H1 (cell line): ENCODE results near the gene RER1. TPM values are rescaled to one million over a fixed set of nuclear protein-coding genes. Genes with fewer than 3 reads are reported as not detected.

ENCODE experiments used
- CTCF ChIA-PET: fragments of 300-600 bp; sonication (Branson Sonifier 250); formaldehyde crosslinking; loops from one replicate; lab custom pipeline; 2021; ENCODE audit not compliant: partially characterized antibody; lab: Charles Lee
- POLR2A ChIA-PET: fragments of 300-600 bp; sonication (Branson Sonifier 250); formaldehyde crosslinking; loops from one replicate; lab custom pipeline; 2021; ENCODE audit warnings: inconsistent platforms; ENCODE audit not compliant: partially characterized antibody; lab: Charles Lee
- DNase-seq, 2 experiments: peaks; one replicate each; pipeline versions ENCODE4 v3.0.0 to v3.0.0-alpha.2; 2010 to 2022; ENCODE audit warnings: low spot score in 2 of 2, low read depth in 1 of 2, mixed read lengths in 1 of 2
- FAIRE-seq: peaks from 2 replicates; lab custom pipeline; 2011; peaks lifted over from hg19 to GRCh38; lab: Jason Lieb, UNC
- H2AFZ ChIP-seq: 2 replicates; pipeline ENCODE4 v1.8.1; 2012; ENCODE audit warnings: low read length, inconsistent platforms
- H2AK5ac ChIP-seq: 2 replicates; pipeline ENCODE4 v1.6.1; 2013; ENCODE audit warnings: low read depth, low read length
- H2BK120ac ChIP-seq: replicated peaks from 2 replicates; pipeline ENCODE3; 2013; ENCODE audit warnings: low read depth, low read length, inconsistent platforms
- H2BK12ac ChIP-seq: 2 replicates; pipeline ENCODE4 v1.6.1; 2013; ENCODE audit warnings: low read depth, low read length
- H2BK15ac ChIP-seq: 2 replicates; pipeline ENCODE4 v1.6.1; 2013; ENCODE audit warnings: low read length
- H2BK20ac ChIP-seq: 2 replicates; pipeline ENCODE4 v1.6.1; 2013; ENCODE audit warnings: low read length
- H2BK5ac ChIP-seq: 2 replicates; pipeline ENCODE4 v1.6.1; 2013; ENCODE audit warnings: low read depth, low read length
- H3K14ac ChIP-seq: 2 replicates; pipeline ENCODE4 v1.6.1; 2013; ENCODE audit warnings: inconsistent platforms; ENCODE audit not compliant: insufficient read length
- H3K18ac ChIP-seq: 2 replicates; pipeline ENCODE4 v1.6.1; 2013; ENCODE audit warnings: low read length; ENCODE audit errors: extremely low read depth
- H3K23ac ChIP-seq: 2 replicates; pipeline ENCODE4 v1.6.1; 2013; ENCODE audit warnings: inconsistent platforms; ENCODE audit not compliant: insufficient read length
- H3K23me2 ChIP-seq: 2 replicates; pipeline ENCODE4 v1.6.1; 2013; ENCODE audit warnings: low read depth, low read length
- H3K27ac ChIP-seq: 2 replicates; pipeline ENCODE4 v1.6.1; 2011; ENCODE audit warnings: low read depth, low read length, inconsistent platforms
- H3K27me3 ChIP-seq, 4 experiments: replicated peaks in 1 of 4; 1 replicate in 1 of 4; 2 replicates in 3 of 4; pipeline versions ENCODE4 v1.6.1 to v1.8.1; 2011 to 2013; ENCODE audit warnings: low read length in 3 of 4, mild to moderate bottlenecking in 3 of 4, inconsistent platforms in 2 of 4, mixed read lengths in 2 of 4, moderate library complexity in 1 of 4; ENCODE audit not compliant: control insufficient read depth in 3 of 4, insufficient read depth in 3 of 4; ENCODE audit errors: extremely low read depth in 1 of 4
- H3K36me3 ChIP-seq, 4 experiments: 2 replicates each; pipeline versions ENCODE4 v1.6.1 to v1.8.1; 2011 to 2013; ENCODE audit warnings: mild to moderate bottlenecking in 4 of 4, low read length in 3 of 4, moderate library complexity in 2 of 4, control low read depth in 1 of 4, inconsistent platforms in 1 of 4; ENCODE audit not compliant: insufficient read depth in 4 of 4, control insufficient read depth in 2 of 4
- H3K4ac ChIP-seq: replicated peaks from 2 replicates; pipeline ENCODE3; 2013; ENCODE audit warnings: low read length, low read depth, mixed read lengths, inconsistent platforms; ENCODE audit not compliant: insufficient read length
- H3K4me1 ChIP-seq, 4 experiments: replicated peaks in 1 of 4; 1 replicate in 1 of 4; 2 replicates in 3 of 4; pipeline versions ENCODE4 v1.6.1 to v1.8.1; 2011 to 2013; ENCODE audit warnings: low read length in 3 of 4, inconsistent platforms in 2 of 4, mixed read lengths in 1 of 4; ENCODE audit not compliant: insufficient read depth in 4 of 4, control insufficient read depth in 3 of 4
- H3K4me2 ChIP-seq, 2 experiments: 2 replicates each; pipeline versions ENCODE4 v1.6.1 to v1.8.1; 2011 to 2013; ENCODE audit warnings: low read depth in 2 of 2, low read length in 2 of 2, control low read depth in 1 of 2, inconsistent platforms in 1 of 2, mild to moderate bottlenecking in 1 of 2; ENCODE audit not compliant: insufficient read depth in 1 of 2
- H3K4me3 ChIP-seq, 4 experiments: fragments of 200-600, 300-600 bp in 1 of 4; sonication (generic), shearing (Covaris generic), sonication (Bioruptor Twin) in 1 of 4; 2 replicates each; pipeline versions ENCODE4 v1.5.1 to v1.8.1; 2011 to 2016; ENCODE audit warnings: low read length in 4 of 4, low read depth in 3 of 4, control low read depth in 2 of 4, inconsistent platforms in 2 of 4, mild to moderate bottlenecking in 2 of 4, mixed read lengths in 1 of 4, moderate library complexity in 1 of 4; ENCODE audit not compliant: insufficient read depth in 2 of 4; ENCODE audit errors: extremely low read depth in 1 of 4
- H3K56ac ChIP-seq: replicated peaks from 2 replicates; pipeline ENCODE3; 2013; ENCODE audit warnings: low read depth, mild to moderate bottlenecking, mixed read lengths, low read length, inconsistent platforms; ENCODE audit not compliant: insufficient read length
- H3K79me1 ChIP-seq: 2 replicates; pipeline ENCODE4 v1.6.1; 2013; ENCODE audit warnings: low read depth, low read length, control low read depth
- H3K79me2 ChIP-seq, 2 experiments: 2 replicates each; pipeline versions ENCODE4 v1.6.1 to v1.8.1; 2012 to 2013; ENCODE audit warnings: low read length in 2 of 2, mild to moderate bottlenecking in 2 of 2, inconsistent platforms in 1 of 2; ENCODE audit not compliant: insufficient read depth in 2 of 2, control insufficient read depth in 1 of 2
- H3K9ac ChIP-seq, 4 experiments: replicated peaks in 1 of 4; 1 replicate in 1 of 4; 2 replicates in 3 of 4; pipeline versions ENCODE4 v1.6.1 to v1.8.1; 2011 to 2013; ENCODE audit warnings: low read depth in 3 of 4, low read length in 3 of 4, control low read depth in 2 of 4, mild to moderate bottlenecking in 2 of 4, moderate library complexity in 2 of 4, inconsistent platforms in 1 of 4; ENCODE audit errors: extremely low read depth in 1 of 4
- H3K9me3 ChIP-seq, 2 experiments: 2 replicates each; pipeline versions ENCODE4 v1.6.1 to v1.8.1; 2012 to 2013; ENCODE audit warnings: mild to moderate bottlenecking in 2 of 2, moderate library complexity in 2 of 2, control low read depth in 1 of 2, inconsistent platforms in 1 of 2, low read depth in 1 of 2, low read length in 1 of 2, mixed read lengths in 1 of 2; ENCODE audit not compliant: insufficient read depth in 2 of 2
- H4K20me1 ChIP-seq, 2 experiments: replicated peaks in 1 of 2; 2 replicates each; pipeline versions ENCODE3 to v1.8.1; 2011 to 2013; ENCODE audit warnings: inconsistent platforms in 2 of 2, low read length in 2 of 2, mild to moderate bottlenecking in 1 of 2; ENCODE audit not compliant: insufficient read depth in 2 of 2, control insufficient read depth in 1 of 2
- H4K5ac ChIP-seq: 2 replicates; pipeline ENCODE4 v1.6.1; 2013; ENCODE audit warnings: low read length, low read depth, mixed read lengths, inconsistent platforms; ENCODE audit not compliant: insufficient read length
- H4K8ac ChIP-seq: 2 replicates; pipeline ENCODE4 v1.8.0; 2013; ENCODE audit warnings: mild to moderate bottlenecking, moderate library complexity, low read length, inconsistent platforms; ENCODE audit not compliant: insufficient read depth; ENCODE audit errors: extremely low read depth
- H4K91ac ChIP-seq: replicated peaks from 2 replicates; pipeline ENCODE3; 2013; ENCODE audit warnings: low read length, mixed read lengths, inconsistent platforms; ENCODE audit not compliant: insufficient read length
- CTCF ChIP-seq, 3 experiments: IDR thresholded peaks; 1 replicate in 2 of 3; 2 replicates in 1 of 3; pipeline versions ENCODE4 v1.5.1 to v1.6.1; 2011; ENCODE audit warnings: low read length in 3 of 3, mild to moderate bottlenecking in 3 of 3, inconsistent platforms in 2 of 3, low read depth in 1 of 3, moderate library complexity in 1 of 3; ENCODE audit not compliant: insufficient read depth in 1 of 3; ENCODE audit errors: control extremely low read depth in 1 of 3
- EP300 ChIP-seq, 2 experiments: IDR thresholded peaks; 1 replicate in 1 of 2; 2 replicates in 1 of 2; pipeline ENCODE4 v1.6.1; 2011 to 2012; ENCODE audit warnings: low read depth in 2 of 2, low read length in 2 of 2, mild to moderate bottlenecking in 2 of 2, borderline replicate concordance in 1 of 2, inconsistent platforms in 1 of 2, moderate library complexity in 1 of 2
- GTF2F1 ChIP-seq: IDR thresholded peaks from 2 replicates; pipeline ENCODE4 v1.6.1; 2012; ENCODE audit warnings: low read depth, low read length, improper control_type of control experiment, borderline replicate concordance
- NANOG ChIP-seq: IDR thresholded peaks from 2 replicates; pipeline ENCODE4 v1.6.1; 2011; ENCODE audit warnings: low read length, low read depth, mild to moderate bottlenecking, inconsistent platforms; ENCODE audit not compliant: insufficient read depth, poor library complexity, severe bottlenecking
- SIN3A ChIP-seq, 2 experiments: IDR thresholded peaks in 1 of 2; conservative IDR thresholded peaks in 1 of 2; 2 replicates each; pipeline ENCODE4 v1.6.1; 2011 to 2012; ENCODE audit warnings: low read length in 2 of 2, improper control_type of control experiment in 1 of 2, low read depth in 1 of 2, mild to moderate bottlenecking in 1 of 2
- WGBS, 2 experiments: shearing (Covaris generic) in 1 of 2; methylation state at CpG; one replicate each; pipeline versions ENCODE4 v1.1.6 to v1.1.7; 2013 to 2015; ENCODE audit warnings: low lambda C conversion rate in 2 of 2, mixed read lengths in 2 of 2, inconsistent platforms in 1 of 2, low coverage in 1 of 2, missing lambda C conversion rate in 1 of 2; ENCODE audit not compliant: insufficient replicate concordance in 2 of 2, insufficient coverage in 1 of 2, insufficient read length in 1 of 2; ENCODE audit errors: extremely low coverage in 1 of 2, missing lambda C conversion rate in 1 of 2; 5-methylcytosine and 5-hydroxymethylcytosine counted together
- polyA plus RNA-seq, 7 experiments: library from polyadenylated mRNA; depleted of rRNA in 3 of 7; stranded (reverse) in 5 of 7; unstranded in 2 of 7; fragments of >200 nt in 5 of 7; fragments of 200-250 nt in 2 of 7; gene quantifications; 1 replicate in 5 of 7; 2 replicates in 1 of 7; 4 replicates in 1 of 7; pipeline versions ENCODE4 v1.2.1 to v1.2.3, GENCODE V29; 2011 to 2013; ENCODE audit warnings: missing spikeins in 2 of 7, mixed read lengths in 2 of 7
- total RNA-seq: library from RNA; stranded (reverse); fragmentation: NEBNext Ultra II Directional; extraction: Animal tissue kit (Norgen Biotek cat#: 25700); gene quantifications from 2 replicates; pipeline ENCODE4 v1.2.1, GENCODE V29; 2021

The RER1 gene
- total and polyA plus RNA-seq, 2 of the 8 experiments (the other 6 are each of a cell fraction or from before 2014, with no cell fraction given) = 102 to 134 TPM

GRCh38 chr1:2358651-2359640 is 32.7 kb upstream of the RER1 start:
- H3K4me3 ChIP-seq = no peak overlapping the region
- no peak overlapping the region for H2AFZ ChIP-seq
- H3K4me2 ChIP-seq = no peak overlapping the region
- no peak overlapping the region for H2BK15ac ChIP-seq
- 95% methylated on average over 23 of the region's 24 CpGs; no CpG with 5 or more reads in 1 of the 2 experiments for WGBS, 2 experiments
- H4K20me1 ChIP-seq = no peaks in the 10 kb centered on the region
- H4K91ac ChIP-seq = no peak overlapping the region
- H3K36me3 ChIP-seq = no peaks in the 10 kb centered on the region
- no peak overlapping the region for H2BK20ac ChIP-seq
- H2AK5ac ChIP-seq = no peak overlapping the region
- no peak for TF ChIP-seq SIN3A (conservative IDR thresholded peaks at IDR 0.05 in 1 of 2, IDR thresholded peaks at IDR 0.05 in 1 of 2; ENCODE audit: low read depth in 1 of 2, low read length in 2 of 2)
- no peak for TF ChIP-seq GTF2F1
- no peak for TF ChIP-seq EP300 (IDR thresholded peaks at IDR 0.05; ENCODE audit: borderline replicate concordance in 1 of 2, low read depth in 2 of 2, low read length in 2 of 2)
- TF ChIP-seq NANOG = no peak
- no peak for TF ChIP-seq CTCF (IDR thresholded peaks at IDR 0.05; ENCODE audit: control extremely low read depth in 1 of 3, insufficient read depth in 1 of 3, low read depth in 1 of 3, low read length in 3 of 3)
- TF ChIP-seq, all 59 proteins: peak for 0
- Histone ChIP-seq H4K8ac (no peak overlapping the region), H4K5ac (no peak overlapping the region), H3K18ac (no peak overlapping the region), H3K23ac (no peak overlapping the region), H2BK12ac (no peak overlapping the region), H3K4ac (no peak overlapping the region), H3K27me3 (no peaks in the 10 kb centered on the region), H3K23me2 (no peaks in the 10 kb centered on the region), H3K56ac (no peak overlapping the region), H3K79me2 (no peaks in the 10 kb centered on the region), H2BK5ac (no peak overlapping the region), H3K9me3 (peaks cover 0 to 2% of the 10 kb centered on the region in 2 experiments; a peak in 1 of 4 replicates), H3K4me1 (no peaks in the 10 kb centered on the region; a peak in 1 of 7 replicates), H3K79me1 (no peaks in the 10 kb centered on the region), H3K14ac (no peak overlapping the region), H3K9ac (no peak overlapping the region), H2BK120ac (no peak overlapping the region), H3K27ac (no peak overlapping the region)
- FAIRE-seq (no peak), DNase-seq (no peak)
- ChIA-PET POLR2A (interaction anchor here (0.6 kb wide), 1 partner anchor 135 kb away, joined by 3 read pairs; no protein-coding TSS in a partner anchor), CTCF (interaction anchor here (1.0 to 2.5 kb wide), 7 partner anchors 13 to 187 kb away, joined by 3 to 17 read pairs (median 4); partner anchors contain the start of gene FAAP20)
